SU-DHL-6 (cell line): ENCODE measurements around the gene SPTLC2.

Source experiments
- EZH2phosphoT487 ChIP-seq: fragments of 200-600 bp; sonication (generic), shearing (Covaris generic); conservative IDR thresholded peaks from 2 replicates; pipeline ENCODE4 v1.6.1; 2018; ENCODE audit warnings: mild to moderate bottlenecking, antibody characterized with exemption, low read length, moderate library complexity, mixed read lengths
- TF ChIP-seq, protein P1 (sequence below): fragments of 200-600 bp; sonication (generic); IDR thresholded peaks from one replicate; pipeline ENCODE4 v1.5.1; 2017; ENCODE audit warnings: antibody characterized with exemption, mild to moderate bottlenecking, low read length, moderate library complexity; ENCODE audit not compliant: insufficient read depth, poor library complexity, severe bottlenecking

DNA sequence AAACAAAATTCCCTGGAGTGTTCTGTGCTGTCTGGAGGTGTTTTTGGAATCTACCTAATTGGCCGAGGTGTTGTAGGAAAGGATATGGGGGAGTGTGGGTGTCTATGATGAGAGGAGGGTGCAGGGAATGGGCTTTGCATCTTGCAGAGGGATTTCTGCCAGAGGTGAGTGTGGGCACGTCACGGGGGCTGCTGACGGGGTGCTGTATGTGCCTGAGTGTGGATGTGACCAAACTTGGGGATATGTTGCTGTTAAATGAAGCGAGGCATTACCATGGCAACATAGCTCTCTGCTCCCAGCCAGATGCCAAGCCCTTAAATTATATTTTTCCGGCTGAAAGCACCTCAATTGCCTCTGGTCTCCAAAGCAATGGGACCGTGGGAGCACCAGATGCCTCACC lies 44.3 kb upstream of the SPTLC2 start:
- TF ChIP-seq, protein P1, sequence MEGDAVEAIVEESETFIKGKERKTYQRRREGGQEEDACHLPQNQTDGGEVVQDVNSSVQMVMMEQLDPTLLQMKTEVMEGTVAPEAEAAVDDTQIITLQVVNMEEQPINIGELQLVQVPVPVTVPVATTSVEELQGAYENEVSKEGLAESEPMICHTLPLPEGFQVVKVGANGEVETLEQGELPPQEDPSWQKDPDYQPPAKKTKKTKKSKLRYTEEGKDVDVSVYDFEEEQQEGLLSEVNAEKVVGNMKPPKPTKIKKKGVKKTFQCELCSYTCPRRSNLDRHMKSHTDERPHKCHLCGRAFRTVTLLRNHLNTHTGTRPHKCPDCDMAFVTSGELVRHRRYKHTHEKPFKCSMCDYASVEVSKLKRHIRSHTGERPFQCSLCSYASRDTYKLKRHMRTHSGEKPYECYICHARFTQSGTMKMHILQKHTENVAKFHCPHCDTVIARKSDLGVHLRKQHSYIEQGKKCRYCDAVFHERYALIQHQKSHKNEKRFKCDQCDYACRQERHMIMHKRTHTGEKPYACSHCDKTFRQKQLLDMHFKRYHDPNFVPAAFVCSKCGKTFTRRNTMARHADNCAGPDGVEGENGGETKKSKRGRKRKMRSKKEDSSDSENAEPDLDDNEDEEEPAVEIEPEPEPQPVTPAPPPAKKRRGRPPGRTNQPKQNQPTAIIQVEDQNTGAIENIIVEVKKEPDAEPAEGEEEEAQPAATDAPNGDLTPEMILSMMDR: no peak
- TF ChIP-seq EZH2phosphoT487: no peak
